UCSD-AML1 (cell line): ENCODE results near the gene GRAP.

Source experiments
- DNase-seq: peaks from one replicate; lab custom pipeline; 2025; ENCODE audit not compliant: unreplicated experiment; lab: John Stamatoyannopoulos, UW

GRAP gene

DNA sequence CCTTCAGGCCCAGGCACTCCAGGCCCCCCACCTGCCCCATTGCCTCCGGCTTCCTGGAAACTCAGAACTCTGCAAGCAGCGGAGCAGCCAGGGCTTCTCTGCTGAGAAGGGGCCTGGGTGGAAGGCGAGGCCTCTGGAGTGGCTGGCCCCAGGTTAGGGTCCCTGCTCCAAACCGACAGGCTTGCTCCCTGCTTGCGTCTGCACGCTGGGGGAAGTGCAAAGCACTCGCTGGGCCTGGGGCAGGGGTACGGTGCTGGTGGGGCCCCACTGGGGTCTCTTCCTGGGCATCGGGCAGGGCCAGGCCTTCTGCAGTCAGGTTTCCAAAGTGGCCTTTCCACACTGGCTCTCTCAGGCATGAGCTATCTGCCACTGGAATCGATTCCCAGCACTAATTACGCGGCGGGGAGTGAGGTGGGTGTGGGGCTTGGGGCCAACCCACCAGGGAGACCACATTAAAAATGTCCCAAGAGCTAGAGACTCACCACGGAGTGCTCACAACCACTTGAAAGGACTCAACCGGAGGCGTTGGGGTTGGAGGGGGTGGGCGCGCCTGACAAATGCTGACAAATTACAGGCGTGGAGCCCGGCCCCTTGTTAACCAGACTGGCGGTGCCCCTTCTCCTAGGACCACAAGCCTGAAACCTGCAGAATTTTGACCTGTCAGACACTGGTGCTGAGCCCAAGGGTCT lies 60.1 kb downstream of the GRAP start:
- DNase-seq: no peak

DNA sequence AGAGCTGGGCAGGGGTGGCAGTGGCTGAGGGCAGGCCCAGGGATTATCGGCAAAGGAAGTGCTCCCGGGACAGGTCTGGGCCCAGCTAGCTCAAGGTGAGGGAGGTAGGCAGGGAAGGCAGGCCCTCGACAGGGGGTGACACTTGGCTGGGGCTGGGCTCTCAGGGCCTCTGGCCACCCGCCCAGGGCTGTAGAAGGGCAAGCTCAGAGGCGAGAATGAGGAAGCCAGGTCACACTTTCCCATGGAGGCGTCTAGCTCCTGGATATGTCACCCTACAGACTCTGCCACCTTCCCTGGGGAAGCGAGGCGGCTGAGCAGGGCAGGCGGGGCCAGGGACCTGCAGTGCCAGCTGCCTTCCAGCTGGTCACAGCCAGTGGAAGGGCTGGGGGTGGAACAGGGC lies 61.3 kb downstream of the GRAP start:
- no peak for DNase-seq

DNA sequence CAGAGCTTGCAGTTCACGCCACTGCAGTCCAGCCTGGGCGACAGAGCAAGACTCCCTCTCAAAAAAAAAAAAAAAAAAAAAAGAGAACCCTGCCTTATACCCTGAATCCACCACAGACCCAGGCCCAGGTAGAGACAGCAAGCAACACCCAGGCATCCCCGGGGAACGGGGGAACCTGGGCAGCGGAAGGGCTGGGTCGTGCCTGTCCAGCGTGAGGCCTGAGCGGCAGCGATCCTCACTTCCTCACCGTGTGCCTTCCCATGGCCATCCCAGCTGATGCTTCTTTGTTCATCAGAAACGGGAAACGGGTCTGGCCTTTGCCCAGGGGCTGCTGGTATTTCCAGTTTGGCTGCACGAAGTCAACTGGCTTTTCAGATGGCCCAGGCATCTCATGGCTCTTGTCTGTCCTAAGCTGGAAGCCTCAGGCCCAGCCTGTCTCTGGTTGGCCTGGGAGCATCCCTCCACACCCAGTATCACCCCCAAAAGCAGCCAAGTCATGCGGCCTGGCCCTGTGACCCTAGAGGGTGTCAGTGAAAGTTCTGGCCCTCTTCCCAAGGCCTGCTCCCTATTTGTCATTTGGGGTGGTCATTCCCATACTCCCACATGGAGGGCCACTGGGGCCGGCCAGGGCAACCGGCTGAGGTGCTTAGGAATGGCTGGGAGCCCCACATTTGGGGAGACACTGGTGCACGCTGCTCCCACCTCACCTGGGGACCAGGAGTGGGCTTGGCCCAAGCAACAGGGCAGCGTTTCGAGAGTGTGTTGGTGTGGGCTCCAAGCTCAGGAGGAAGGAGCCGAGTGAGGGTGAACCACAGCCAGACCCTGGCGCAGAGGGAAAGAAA lies 62.3 kb downstream of the GRAP start:
- no peak for DNase-seq

DNA sequence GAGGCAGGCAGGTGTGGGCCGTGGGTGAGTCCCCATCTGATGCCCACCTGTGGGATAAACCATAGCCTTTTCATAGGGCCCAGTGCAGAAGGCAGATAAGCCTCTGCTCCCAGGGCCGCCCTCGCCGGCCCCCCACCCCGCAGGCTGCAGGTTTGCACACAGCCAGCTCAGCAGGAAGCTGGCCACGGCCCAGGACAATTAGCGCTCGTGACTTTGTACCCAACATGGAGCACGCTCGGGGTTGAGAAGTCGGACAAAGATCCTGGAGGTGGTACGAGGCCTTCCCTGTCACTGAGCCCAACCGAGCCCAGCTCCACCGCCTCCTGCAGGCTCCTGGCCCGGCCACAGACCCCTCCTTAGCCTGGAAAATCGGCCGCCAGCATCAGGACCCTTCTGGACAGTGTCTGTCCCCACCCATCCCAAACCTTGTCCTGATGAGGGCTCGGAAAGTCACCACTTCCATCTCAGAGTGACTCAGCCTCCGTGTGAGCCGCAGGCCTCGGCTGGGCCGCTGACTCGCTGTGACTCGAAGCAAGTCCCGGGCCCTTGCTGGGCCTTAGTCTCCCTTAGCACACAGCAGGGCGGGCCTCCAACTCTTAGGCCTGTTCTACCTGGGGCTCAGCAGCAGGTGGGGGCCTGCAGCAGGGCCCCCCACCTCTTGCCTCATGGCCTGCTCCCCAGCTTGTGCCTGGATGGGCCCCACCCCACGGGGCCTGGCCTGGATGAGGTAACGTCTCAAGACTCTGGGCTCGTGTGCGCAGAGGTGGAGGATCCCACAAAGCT lies 64.9 kb downstream of the GRAP start:
- no peak for DNase-seq

DNA sequence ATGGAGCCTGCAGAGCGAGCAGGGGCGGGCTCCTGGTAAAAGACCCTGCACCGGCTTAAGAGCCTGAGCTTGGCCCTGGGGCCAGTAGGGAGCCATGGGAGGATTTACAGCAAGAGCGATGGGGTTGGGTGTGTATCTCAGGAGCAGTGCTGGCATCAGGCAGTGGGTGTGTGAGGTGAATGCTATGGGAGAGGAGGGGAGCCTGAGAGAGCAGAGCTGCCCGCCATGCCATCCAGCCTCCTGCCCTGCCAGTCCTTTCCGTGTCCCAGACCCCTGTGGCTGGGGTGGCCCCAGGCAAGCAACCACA lies 65.5 kb downstream of the GRAP start:
- DNase-seq: no peak

DNA sequence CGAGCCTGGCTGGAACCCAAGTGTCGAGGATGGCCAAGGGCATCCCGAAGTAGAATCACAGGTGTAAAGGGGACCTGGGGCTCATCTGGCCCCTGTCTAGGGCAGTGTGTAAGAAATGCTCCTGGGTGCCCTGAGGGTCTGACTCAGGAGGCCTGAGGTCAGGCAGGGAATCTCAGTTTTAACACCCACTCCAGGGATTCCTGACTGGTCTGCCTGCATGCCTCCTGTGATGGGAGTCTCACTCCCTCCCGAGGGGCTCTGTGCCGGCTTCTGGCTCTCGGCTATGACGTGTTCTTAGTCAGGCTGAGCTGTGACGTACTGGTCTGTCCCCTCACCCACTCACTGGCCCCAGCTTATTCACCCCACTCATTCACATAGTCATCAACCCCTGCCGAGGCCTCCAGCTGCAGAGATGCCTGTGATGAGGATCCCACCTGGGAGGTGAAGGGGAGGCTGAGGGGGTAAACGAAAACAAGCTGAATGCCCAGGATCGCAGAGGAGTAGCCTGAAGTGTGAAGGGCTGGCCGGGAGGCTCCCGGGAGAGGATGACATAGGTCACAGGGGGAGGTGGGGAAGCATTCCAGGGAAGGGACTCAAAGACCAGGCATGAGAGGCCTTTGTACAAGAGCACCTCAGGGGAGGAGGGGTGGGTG lies 65.9 kb downstream of the GRAP start:
- no peak for DNase-seq

DNA sequence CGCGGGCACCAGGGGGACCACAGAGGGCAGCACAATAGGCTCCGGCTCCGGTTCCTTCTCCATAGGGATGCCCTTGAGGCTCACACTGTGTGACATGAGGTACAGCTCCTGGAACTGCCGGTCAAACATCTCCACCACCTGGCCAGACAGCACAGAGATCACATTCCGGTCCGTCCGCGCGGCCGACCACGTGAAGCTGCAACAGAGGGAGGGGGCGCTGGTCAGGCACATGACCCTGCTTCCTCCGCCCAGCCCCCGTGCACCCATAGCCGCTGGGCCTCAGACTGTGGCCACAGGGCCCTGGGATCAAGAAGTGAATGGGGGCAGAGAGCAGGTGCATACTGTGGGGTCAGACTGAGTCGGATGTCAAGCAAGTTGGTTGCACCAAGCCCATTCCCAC lies 68.1 kb downstream of the GRAP start:
- no peak for DNase-seq

DNA sequence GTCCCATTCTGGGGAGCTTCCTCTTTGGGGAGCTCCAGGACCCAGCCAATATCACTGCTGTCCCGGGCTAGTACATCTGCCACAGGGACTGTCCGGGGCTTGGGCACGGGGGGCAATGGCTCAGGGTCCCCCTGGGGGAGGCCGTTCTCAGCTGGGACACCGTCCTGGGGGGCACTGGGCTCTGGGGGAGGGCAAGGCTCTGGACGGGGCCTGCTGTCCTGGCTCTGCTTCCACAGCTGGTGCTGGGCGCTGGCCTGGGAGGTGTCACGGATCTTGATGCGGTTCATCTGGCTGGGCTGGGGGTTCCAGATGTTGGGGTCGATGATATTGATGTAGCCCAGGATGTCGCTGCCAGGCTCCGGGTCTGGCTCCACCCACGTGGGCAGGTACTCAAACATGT lies 68.7 kb downstream of the GRAP start:
- DNase-seq: no peak

DNA sequence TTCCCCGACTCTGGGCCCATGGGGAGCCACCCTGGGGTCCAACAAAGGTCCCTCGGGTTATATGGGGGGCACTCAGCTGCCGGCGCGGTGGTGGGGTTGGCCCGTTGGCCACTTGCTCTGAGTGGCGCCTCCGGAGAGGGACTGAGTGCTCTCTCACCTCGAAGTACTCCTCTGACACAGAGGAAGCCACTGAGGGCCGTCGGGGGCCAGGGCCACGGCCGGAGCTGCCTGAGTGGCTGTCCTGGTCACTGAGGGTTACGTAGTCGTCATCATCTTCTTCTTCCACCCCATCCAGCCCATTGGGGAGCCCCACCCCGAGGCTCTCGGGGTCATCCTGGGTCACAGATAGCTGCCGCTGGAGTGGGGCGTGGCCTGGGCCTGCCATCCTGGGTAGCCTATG lies 69.1 kb downstream of the GRAP start:
- DNase-seq: no peak

DNA sequence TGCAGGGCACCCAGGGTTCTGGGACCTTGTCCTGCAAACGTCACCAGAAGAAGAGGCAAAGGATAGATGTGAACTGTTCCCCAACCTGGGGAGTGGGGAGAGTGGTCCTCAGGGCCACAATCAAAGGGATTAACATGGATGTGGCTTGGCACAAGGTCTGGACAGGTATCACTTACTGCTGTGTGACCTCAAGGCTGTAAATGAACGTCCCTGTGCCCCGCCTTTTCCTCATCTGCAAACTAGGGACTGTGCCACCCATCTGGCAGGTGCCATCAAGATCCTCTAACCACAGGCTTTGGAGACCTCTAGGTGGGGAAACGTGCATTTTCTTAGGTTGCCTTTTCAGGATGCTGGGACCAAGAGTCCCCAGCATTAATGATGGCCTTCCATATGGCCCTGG lies 69.7 kb downstream of the GRAP start:
- no peak for DNase-seq

DNA sequence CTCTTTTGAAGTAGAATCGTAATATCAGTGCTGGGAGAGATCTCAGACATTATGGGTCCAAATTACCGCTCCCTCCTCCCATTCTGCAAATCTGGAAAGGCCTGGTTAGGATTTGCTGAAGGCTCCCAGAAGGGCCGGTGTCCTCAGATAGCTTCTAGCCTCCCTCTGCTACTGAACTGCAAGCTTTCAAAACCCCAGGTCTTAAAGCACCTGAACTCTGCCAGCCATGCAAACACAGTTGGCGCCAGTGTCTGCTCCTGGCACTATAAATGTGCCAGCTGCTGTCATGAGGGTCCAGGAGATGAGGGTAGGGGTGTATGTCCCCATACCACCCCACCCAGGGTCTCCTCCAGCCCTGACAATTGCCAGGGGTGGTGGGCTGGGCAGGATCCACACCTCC lies 70.6 kb downstream of the GRAP start:
- no peak for DNase-seq

DNA sequence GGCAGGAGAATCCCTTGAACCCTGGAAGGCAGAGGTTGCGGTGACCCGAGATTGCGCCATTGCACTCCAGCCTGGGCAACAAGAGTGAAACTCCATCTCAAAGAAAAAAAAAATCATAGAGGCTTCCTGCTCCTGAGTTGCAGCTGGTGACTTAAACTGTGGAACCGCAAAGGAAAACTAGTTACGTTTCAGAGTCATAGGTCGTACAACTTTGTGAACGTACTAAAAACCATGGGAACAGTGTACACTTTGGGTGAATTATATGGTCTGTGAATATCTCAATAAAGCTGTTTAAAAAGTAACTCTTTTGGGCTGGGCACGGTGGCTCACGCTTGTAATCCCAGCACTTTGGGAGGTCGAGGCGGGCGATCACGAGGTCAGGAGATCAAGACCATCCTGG lies 71.2 kb downstream of the GRAP start:
- DNase-seq: no peak

DNA sequence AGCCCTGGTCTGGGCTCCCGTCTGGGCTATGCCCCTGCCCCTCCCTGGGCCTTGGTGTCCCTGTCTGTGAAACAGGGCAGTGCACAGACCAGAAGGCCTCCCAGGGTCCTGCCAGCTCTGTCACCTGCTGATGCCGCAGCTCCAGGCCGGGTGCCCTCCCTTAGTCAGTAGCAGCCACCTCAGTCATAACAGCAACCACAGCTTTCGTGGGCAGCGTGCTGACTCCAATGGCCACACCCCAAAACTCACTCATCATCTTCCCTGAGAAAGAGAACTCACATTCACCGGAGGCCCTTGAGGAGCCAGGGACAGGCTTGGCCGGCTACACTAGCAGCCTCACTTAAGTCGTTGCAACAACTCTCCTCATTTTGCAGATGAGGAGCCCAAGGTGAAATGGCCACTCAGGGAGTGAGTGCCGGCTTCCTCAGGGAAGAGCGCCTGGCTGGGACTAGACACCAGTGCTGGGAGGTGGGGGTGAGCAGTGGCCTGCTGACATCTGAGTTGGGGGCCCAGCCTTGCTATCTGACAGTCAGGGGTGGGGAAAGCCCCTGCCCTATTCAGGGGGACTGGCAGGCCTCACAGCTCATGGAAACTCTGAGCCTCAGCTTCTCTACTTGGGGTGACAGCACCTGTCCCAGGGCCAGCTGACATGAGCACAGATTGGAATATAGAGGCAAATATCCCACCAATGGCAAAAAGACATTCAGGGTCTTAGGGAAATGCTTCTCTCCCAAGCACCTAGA lies 72.2 kb downstream of the GRAP start:
- DNase-seq: no peak

DNA sequence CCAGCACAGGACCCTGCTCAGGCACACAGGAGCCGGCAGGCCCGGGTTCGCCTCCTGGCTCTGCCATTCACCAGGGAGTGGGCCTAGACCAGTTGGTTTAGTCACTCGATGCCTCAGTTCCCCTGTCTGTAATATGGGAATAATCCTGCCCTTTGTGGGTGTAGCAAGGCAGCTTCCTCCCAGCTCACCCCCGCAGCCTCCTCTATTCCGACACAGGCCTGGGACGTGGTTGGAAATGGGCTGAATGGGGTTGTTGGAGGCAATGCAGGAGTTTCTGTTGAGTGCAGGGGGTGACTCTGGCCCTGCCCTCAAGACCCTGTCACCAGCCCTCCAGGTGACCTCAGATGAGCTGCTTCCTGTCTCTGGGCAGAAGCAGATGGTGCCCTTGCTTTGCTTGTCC lies 75.0 kb downstream of the GRAP start:
- DNase-seq: no peak
